Inflammatory macrophage treated with lipopolysaccharide for 4 hours (primary cell): ENCODE measurements around the gene ZNF24.
A peak's percentile ranks its signal among the peaks of the same experiment; 100 is the strongest.

ENCODE experiments used
- DNase-seq: peaks from one replicate; pipeline ENCODE4 v3.0.0-alpha.2; 2020

Gene ZNF24

GRCh38 chr18:35352778-35353177 is 8.6 kb upstream of the ZNF24 start:
- no peak for DNase-seq

GRCh38 chr18:35352283-35352682 is 8.1 kb upstream of the ZNF24 start:
- no peak for DNase-seq

- DNase-seq: no peak
These were observed 3.8 kb upstream of the ZNF24 start for GRCh38 chr18:35348001-35348400.

- peak; percentile 28 for DNase-seq
These were observed 1.7 kb upstream of the ZNF24 start for GRCh38 chr18:35345950-35346349.

GRCh38 chr18:35345460-35345921 is 1.3 kb upstream of the ZNF24 start:
- DNase-seq: no peak

- DNase-seq: no peak
These were observed 678 bp upstream of the ZNF24 start for GRCh38 chr18:35344736-35345459.

GRCh38 chr18:35343488-35343935 is 708 bp downstream of the ZNF24 start:
- DNase-seq: no peak

- DNase-seq: peak; percentile 64
These were observed 6.9 kb downstream of the ZNF24 start for GRCh38 chr18:35337286-35337685.

- DNase-seq: no peak
These were observed 8.4 kb downstream of the ZNF24 start for GRCh38 chr18:35335866-35336265.

- DNase-seq: no peak
These were observed 9.4 kb downstream of the ZNF24 start for GRCh38 chr18:35334821-35335220.

GRCh38 chr18:35334212-35334611 is 10.0 kb downstream of the ZNF24 start:
- no peak for DNase-seq

GRCh38 chr18:35331367-35332087 is 12.7 kb downstream of the ZNF24 start:
- no peak for DNase-seq

GRCh38 chr18:35328868-35329267 is 15.4 kb downstream of the ZNF24 start:
- no peak for DNase-seq

- DNase-seq: no peak
These were observed 17.4 kb downstream of the ZNF24 start for GRCh38 chr18:35326695-35327387.

GRCh38 chr18:35324926-35325655 is 19.1 kb downstream of the ZNF24 start:
- no peak for DNase-seq

GRCh38 chr18:35322486-35323458 is 21.4 kb downstream of the ZNF24 start:
- no peak for DNase-seq

- DNase-seq: no peak
These were observed 32.7 kb downstream of the ZNF24 start for GRCh38 chr18:35311496-35311895.

GRCh38 chr18:35306588-35307250 is 37.5 kb downstream of the ZNF24 start:
- no peak for DNase-seq

- DNase-seq: no peak
These were observed 40.6 kb downstream of the ZNF24 start for GRCh38 chr18:35303610-35304009.

- DNase-seq: no peak
These were observed 48.2 kb downstream of the ZNF24 start for GRCh38 chr18:35296060-35296459.

GRCh38 chr18:35291166-35291565 is 53.1 kb downstream of the ZNF24 start:
- no peak for DNase-seq
